HCT116 (cell line): ENCODE results near the gene LIN52. TPM values are rescaled to one million over a fixed set of nuclear protein-coding genes. Genes with fewer than 3 reads are reported as not detected.

Source experiments
- ATAC-seq: fragments of 200-7000 bp; cut with Tn5 transposase; 2 replicates; pipeline ENCODE4 v1.9.1; 2020; ENCODE audit warnings: mild to moderate bottlenecking, moderate library complexity
- BruUV-seq: library from RNA; stranded (reverse); fragments of 400-500 nt; replicated peaks from 2 replicates; lab custom pipeline; 2021; lab: Mats Ljungman, UMichigan
- CTCF ChIA-PET: fragments of 300-600 bp; sonication (Branson Sonifier 250); formaldehyde crosslinking; loops from one replicate; lab custom pipeline; 2021; ENCODE audit warnings: antibody characterized with exemption; lab: Charles Lee
- POLR2A ChIA-PET: fragments of 300-600, 350-600 bp; sonication (Branson Sonifier 250); formaldehyde crosslinking; loops from one replicate; lab custom pipeline; 2021; ENCODE audit warnings: antibody characterized with exemption; lab: Charles Lee
- RAD21 ChIA-PET, 2 experiments: fragments of 300-600 bp; sonication (Branson Sonifier 250); formaldehyde crosslinking; loops; one replicate each; lab custom pipeline; 2023; ENCODE audit warnings: low total read pairs in 2 of 2; ENCODE audit not compliant: uncharacterized antibody in 2 of 2, unreplicated experiment in 2 of 2, low non-redundant PET in 1 of 2; lab: Charles Lee
- DNase-seq: peaks from one replicate; pipeline ENCODE4 v3.0.0-alpha.2; 2010; ENCODE audit warnings: low read depth, low spot score
- H2AFZ ChIP-seq: fragments of 200-600 bp; shearing (Covaris generic), sonication (generic); 2 replicates; pipeline ENCODE4 v1.6.1; 2017; ENCODE audit warnings: low read depth, mixed run types, mixed read lengths, antibody characterized with exemption, low read length; ENCODE audit not compliant: poor library complexity, severe bottlenecking
- H3K27ac ChIP-seq: 2 replicates; pipeline ENCODE4 v1.5.1; 2012; ENCODE audit warnings: low read depth, low read length
- H3K27me3 ChIP-seq: fragments of 200-600 bp; sonication (generic); 2 replicates; pipeline ENCODE4 v1.6.1; 2016; ENCODE audit warnings: mixed run types, low read length, mixed read lengths; ENCODE audit not compliant: insufficient read depth
- H3K36me3 ChIP-seq, 2 experiments: fragments of 200-500 bp in 1 of 2; fragments of 200-600 bp in 1 of 2; sonication (Bioruptor generic) in 1 of 2; sonication (generic) in 1 of 2; 2 replicates each; pipeline versions ENCODE4 v1.5.1 to v1.6.1; 2014 to 2016; ENCODE audit warnings: low read length in 2 of 2, inconsistent platforms in 1 of 2, mixed read lengths in 1 of 2, mixed run types in 1 of 2; ENCODE audit not compliant: insufficient read depth in 2 of 2, control insufficient read depth in 1 of 2
- H3K4me1 ChIP-seq, 2 experiments: fragments of 200-600 bp in 1 of 2; sonication (generic) in 1 of 2; 2 replicates each; pipeline versions ENCODE4 v1.5.1 to v1.6.1; 2012 to 2017; ENCODE audit warnings: low read length in 2 of 2, inconsistent platforms in 1 of 2, mild to moderate bottlenecking in 1 of 2, mixed read lengths in 1 of 2, mixed run types in 1 of 2, moderate library complexity in 1 of 2; ENCODE audit not compliant: insufficient read depth in 2 of 2, control insufficient read depth in 1 of 2
- H3K4me2 ChIP-seq: fragments of 200-600 bp; sonication (generic); 2 replicates; pipeline ENCODE4 v1.6.1; 2017; ENCODE audit warnings: mixed run types, low read length, mixed read lengths
- H3K4me3 ChIP-seq, 2 experiments: fragments of 200-600 bp in 1 of 2; sonication (generic) in 1 of 2; replicated peaks in 1 of 2; 2 replicates each; pipeline ENCODE4 v1.5.1; 2011 to 2016; ENCODE audit warnings: low read length in 2 of 2, control low read depth in 1 of 2, low read depth in 1 of 2, mild to moderate bottlenecking in 1 of 2, mixed read lengths in 1 of 2, mixed run types in 1 of 2
- H3K79me2 ChIP-seq: fragments of 200-600 bp; sonication (generic); 2 replicates; pipeline ENCODE4 v1.6.1; 2017; ENCODE audit warnings: mild to moderate bottlenecking, mixed run types, low read length, moderate library complexity, mixed read lengths; ENCODE audit not compliant: insufficient read depth
- H3K9ac ChIP-seq: fragments of 200-600 bp; sonication (generic); 2 replicates; pipeline ENCODE4 v1.6.1; 2016; ENCODE audit warnings: low read length, mixed read lengths
- H3K9me2 ChIP-seq: fragments of 200-600 bp; sonication (generic), shearing (Covaris generic); 2 replicates; pipeline ENCODE4 v1.6.1; 2017; ENCODE audit warnings: mixed run types, mild to moderate bottlenecking, moderate library complexity; ENCODE audit not compliant: insufficient read depth
- H3K9me3 ChIP-seq, 2 experiments: fragments of 200-500 bp in 1 of 2; fragments of 200-600 bp in 1 of 2; sonication (Bioruptor generic) in 1 of 2; sonication (generic) in 1 of 2; 2 replicates each; pipeline ENCODE4 v1.6.1; 2014 to 2017; ENCODE audit warnings: low read length in 2 of 2, mixed read lengths in 2 of 2, inconsistent platforms in 1 of 2, low read depth in 1 of 2, mild to moderate bottlenecking in 1 of 2, mixed run types in 1 of 2, moderate library complexity in 1 of 2; ENCODE audit not compliant: control insufficient read depth in 1 of 2, insufficient read depth in 1 of 2
- H4K20me1 ChIP-seq: fragments of 200-600 bp; sonication (generic), shearing (Covaris generic); 2 replicates; pipeline ENCODE4 v1.6.1; 2017; ENCODE audit warnings: mixed run types, mild to moderate bottlenecking, moderate library complexity; ENCODE audit not compliant: insufficient read depth
- ATF3 ChIP-seq: IDR thresholded peaks from 2 replicates; pipeline ENCODE4 v1.6.1; 2012
- CEBPB ChIP-seq: IDR thresholded peaks from 2 replicates; pipeline ENCODE4 v1.6.1; 2012; ENCODE audit warnings: low read depth
- CTCF ChIP-seq, 3 experiments: fragments of 200-600 bp in 1 of 3; sonication (generic) in 1 of 3; IDR thresholded peaks in 2 of 3; conservative IDR thresholded peaks in 1 of 3; 2 replicates each; pipeline ENCODE4 v1.5.1; 2012 to 2017; ENCODE audit warnings: low read depth in 2 of 3, low read length in 2 of 3, antibody characterized with exemption in 1 of 3, borderline replicate concordance in 1 of 3, control low read depth in 1 of 3, mild to moderate bottlenecking in 1 of 3, mixed read lengths in 1 of 3, mixed run types in 1 of 3, moderate library complexity in 1 of 3; ENCODE audit not compliant: insufficient read depth in 1 of 3
- EGR1 ChIP-seq: IDR thresholded peaks from 2 replicates; pipeline ENCODE4 v1.6.1; 2012; ENCODE audit warnings: low read depth
- ELF1 ChIP-seq: IDR thresholded peaks from 2 replicates; pipeline ENCODE4 v1.6.1; 2012; ENCODE audit warnings: low read depth, borderline replicate concordance
- EZH2 ChIP-seq: fragments of 200-600 bp; sonication (generic); IDR thresholded peaks from 2 replicates; pipeline ENCODE4 v1.6.1; 2017; ENCODE audit warnings: antibody characterized with exemption, mixed run types
- MAX ChIP-seq: IDR thresholded peaks from 2 replicates; pipeline ENCODE4 v1.6.1; 2012
- POLR2AphosphoS5 ChIP-seq: IDR thresholded peaks from 2 replicates; pipeline ENCODE4 v1.6.1; 2011; ENCODE audit warnings: mild to moderate bottlenecking, low read depth, low read length, moderate library complexity
- RAD21 ChIP-seq: IDR thresholded peaks from 2 replicates; pipeline ENCODE4 v1.6.1; 2012; ENCODE audit warnings: low read depth, mild to moderate bottlenecking
- REST ChIP-seq: IDR thresholded peaks from 2 replicates; pipeline ENCODE4 v1.6.1; 2012; ENCODE audit warnings: low read depth
- YY1 ChIP-seq: IDR thresholded peaks from 2 replicates; pipeline ENCODE4 v1.6.1; 2011; ENCODE audit warnings: low read length, low read depth, moderate library complexity, mild to moderate bottlenecking; ENCODE audit not compliant: insufficient replicate concordance; ENCODE audit errors: extremely low read depth
- ZBTB33 ChIP-seq: IDR thresholded peaks from 2 replicates; pipeline ENCODE4 v1.6.1; 2011; ENCODE audit warnings: mild to moderate bottlenecking, low read length, moderate library complexity; ENCODE audit not compliant: insufficient replicate concordance; ENCODE audit errors: extremely low read depth
- ZFX ChIP-seq: fragments of 450-650 bp; IDR thresholded peaks from 2 replicates; pipeline ENCODE4 v1.6.1; 2017
- intact Hi-C: fragments of 100-400 bp; cut with micrococcal nuclease; formaldehyde crosslinking; loops from 2 replicates; pipeline ENCODE4 v1.10.0; 2022
- total RNA-seq: library from RNA; stranded (reverse); gene quantifications from one replicate; pipeline ENCODE4 v1.2.1, GENCODE V29; 2021; ENCODE audit not compliant: unreplicated experiment

LIN52 gene
- total RNA-seq, 1 experiment from 2014 or later: 9.6 TPM

GRCh38 chr14:74064426-74064825 lies 20.3 kb upstream of the LIN52 start (continued):
- TF ChIP-seq CTCF (IDR thresholded peaks at IDR 0.05 in 2 of 3, conservative IDR thresholded peaks at IDR 0.05 in 1 of 3; ENCODE audit: borderline replicate concordance in 1 of 3, insufficient read depth in 1 of 3, low read depth in 2 of 3, low read length in 2 of 3): no peak
- no peak for TF ChIP-seq RAD21
- no peak for TF ChIP-seq YY1
- no peak for TF ChIP-seq POLR2AphosphoS5
- TF ChIP-seq CEBPB: no peak
- TF ChIP-seq MAX: no peak
- TF ChIP-seq EGR1: no peak
- TF ChIP-seq EZH2: no peak

- RAD21 ChIA-PET: no interaction called here
- no peaks in the 10 kb centered on the region for H3K9me3 ChIP-seq
- no peaks in the 10 kb centered on the region for H3K79me2 ChIP-seq
- no peak overlapping the region for H3K4me3 ChIP-seq
- H2AFZ ChIP-seq: no peak overlapping the region
- no peak overlapping the region for H3K27ac ChIP-seq
- DNase-seq: no peak
- POLR2A ChIA-PET: no interaction called here
- H3K4me1 ChIP-seq: peaks cover 11 to 17% of the 10 kb centered on the region in 2 experiments; a peak in 3 of 4 replicates
- H3K36me3 ChIP-seq: no peaks in the 10 kb centered on the region; a peak in 1 of 4 replicates
- CTCF ChIA-PET: interaction anchor here (0.8 kb wide), 1 partner anchor 17 kb away, joined by 3 read pairs; no protein-coding TSS in a partner anchor
- intact Hi-C loops: no loop called here
- H3K4me2 ChIP-seq: no peak overlapping the region
- TF ChIP-seq REST (no peak), ATF3 (no peak), ELF1 (no peak), ZBTB33 (no peak), EGR1 (no peak), ZFX (no peak)
- no peak overlapping the region for H3K9ac ChIP-seq
- no peaks in the 10 kb centered on the region for H4K20me1 ChIP-seq
- H3K9me2 ChIP-seq: no peaks in the 10 kb centered on the region
- H3K27me3 ChIP-seq: no peaks in the 10 kb centered on the region
- no peak for ATAC-seq
- no TSS peak for BruUV-seq
Observed at GRCh38 chr14:74064883-74065282, 19.9 kb upstream of the LIN52 start.
